ENCODE measurements around the gene STK11.

GRCh38 chr19:1232652-1233072 is 27.1 kb downstream of the STK11 start:
- TF ChIP-seq CTCF (IDR thresholded peaks at IDR 0.05) (no peak), POLR2A (IDR thresholded peaks at IDR 0.05) (no peak)
